Astrocyte of the spinal cord (primary cell): ENCODE measurements around the gene FNDC3A.
A peak's percentile ranks its signal among the peaks of the same experiment; 100 is the strongest.
"Not testable (repeated sequence)": the region's sequence is repeated elsewhere in the genome, so short reads cannot be mapped to it uniquely, and the experiment has no call there.

ENCODE experiments used
- DNase-seq: peaks from one replicate; pipeline ENCODE4 v3.0.0; 2011; ENCODE audit warnings: low read depth, low spot score
- H3K4me3 ChIP-seq: 2 replicates; pipeline ENCODE4 v1.5.1; 2011; ENCODE audit warnings: low read depth, mild to moderate bottlenecking, low read length, moderate library complexity
- CTCF ChIP-seq: IDR thresholded peaks from 2 replicates; pipeline ENCODE4 v1.5.1; 2012; ENCODE audit warnings: low read depth, mild to moderate bottlenecking, low read length, inconsistent platforms
- in situ Hi-C: cut with HindIII; loops from 2 replicates; pipeline ENCODE4 v1.10.0; 2017; ENCODE audit warnings: low sequenced_read_pairs

The FNDC3A gene

GRCh38 chr13:49000247-49000646 lies 24.5 kb downstream of the FNDC3A start:
- H3K4me3 ChIP-seq: no peak overlapping the region
- no peak for TF ChIP-seq CTCF
- DNase-seq: no peak
- in situ Hi-C loops: no loop called here

- in situ Hi-C loops, DNase-seq, H3K4me3 ChIP-seq: not testable (repeated sequence)
Observed at GRCh38 chr13:49018986-49019635, 43.4 kb downstream of the FNDC3A start.

GRCh38 chr13:49020328-49020727 lies 44.6 kb downstream of the FNDC3A start:
- in situ Hi-C loops: no loop called here
- no peak overlapping the region for H3K4me3 ChIP-seq
- no peak for TF ChIP-seq CTCF
- no peak for DNase-seq

GRCh38 chr13:49020940-49021553 lies 45.3 kb downstream of the FNDC3A start:
- in situ Hi-C loops: no loop called here
- no peak overlapping the region for H3K4me3 ChIP-seq
- peak; percentile 52 for DNase-seq
- no peak for TF ChIP-seq CTCF

- DNase-seq: peak; percentile 7
- no peak for TF ChIP-seq CTCF
- in situ Hi-C loops: no loop called here
- H3K4me3 ChIP-seq: no peak overlapping the region
Observed at GRCh38 chr13:49021953-49022352, 46.2 kb downstream of the FNDC3A start.

- H3K4me3 ChIP-seq: no peak overlapping the region
- TF ChIP-seq CTCF: no peak
- in situ Hi-C loops: no loop called here
- DNase-seq: peak; percentile 35
Observed at GRCh38 chr13:49022472-49023144, 46.9 kb downstream of the FNDC3A start.

- no peak overlapping the region for H3K4me3 ChIP-seq
- TF ChIP-seq CTCF: no peak
- peak; percentile 84 for DNase-seq
- in situ Hi-C loops: no loop called here
Observed at GRCh38 chr13:49023431-49023830, 47.7 kb downstream of the FNDC3A start.
